GM12878 (cell line): Measurements from ENCODE around the gene RNF25. TPM values are rescaled to one million over a fixed set of nuclear protein-coding genes. Genes with fewer than 3 reads are reported as not detected.

Experiments
- CHD2 ChIP-seq: IDR thresholded peaks from 2 replicates; pipeline ENCODE4 v1.6.1; 2011; ENCODE audit warnings: low read depth, low read length, improper control_type of control experiment, borderline replicate concordance
- CREM ChIP-seq: IDR thresholded peaks from 2 replicates; pipeline ENCODE4 v1.6.1; 2014; ENCODE audit warnings: antibody characterized with exemption, low read depth
- CTCF ChIP-seq, 3 experiments: IDR thresholded peaks in 2 of 3; conservative IDR thresholded peaks in 1 of 3; 2 replicates each; pipeline ENCODE4 v1.5.1; 2011; ENCODE audit warnings: low read depth in 3 of 3, low read length in 3 of 3, mild to moderate bottlenecking in 3 of 3, control low read depth in 2 of 3, moderate library complexity in 2 of 3, inconsistent platforms in 1 of 3, mixed read lengths in 1 of 3; ENCODE audit not compliant: control insufficient read depth in 2 of 3, insufficient read depth in 1 of 3; ENCODE audit errors: extremely low read depth in 1 of 3
- ELK1 ChIP-seq: IDR thresholded peaks from 2 replicates; pipeline ENCODE4 v1.6.1; 2012; ENCODE audit warnings: low read depth, low read length, improper control_type of control experiment
- JUND ChIP-seq: IDR thresholded peaks from 2 replicates; pipeline ENCODE4 v1.6.1; 2012; ENCODE audit warnings: low read depth, mild to moderate bottlenecking, low read length, improper control_type of control experiment, moderate library complexity
- MLLT1 ChIP-seq: fragments of 450-650 bp; IDR thresholded peaks from 2 replicates; pipeline ENCODE4 v1.6.1; 2016; ENCODE audit warnings: mild to moderate bottlenecking
- NR2F1 ChIP-seq: fragments of 450-650 bp; conservative IDR thresholded peaks from 2 replicates; pipeline ENCODE4 v1.6.1; 2017; ENCODE audit warnings: mild to moderate bottlenecking
- POU2F2 ChIP-seq: IDR thresholded peaks from 3 replicates; pipeline ENCODE4 v1.6.1; 2011; ENCODE audit warnings: low read depth, mild to moderate bottlenecking, low read length, borderline replicate concordance
- RBBP5 ChIP-seq: fragments of 200-600 bp; sonication (generic); conservative IDR thresholded peaks from 2 replicates; pipeline ENCODE4 v1.6.1; 2016
- RELB ChIP-seq: fragments of 450-650 bp; IDR thresholded peaks from 2 replicates; pipeline ENCODE4 v1.6.1; 2017; ENCODE audit warnings: low read depth, mild to moderate bottlenecking, moderate library complexity
- REST ChIP-seq: IDR thresholded peaks from 2 replicates; pipeline ENCODE4 v1.6.1; 2012; ENCODE audit warnings: mild to moderate bottlenecking, low read depth, low read length
- RFX5 ChIP-seq: IDR thresholded peaks from 2 replicates; pipeline ENCODE4 v1.6.1; 2011; ENCODE audit warnings: low read depth, low read length, improper control_type of control experiment
- SPI1 ChIP-seq: IDR thresholded peaks from 2 replicates; pipeline ENCODE4 v1.6.1; 2011; ENCODE audit warnings: low read depth, mild to moderate bottlenecking, low read length, moderate library complexity, borderline replicate concordance; ENCODE audit not compliant: insufficient read depth
- SREBF1 ChIP-seq: IDR thresholded peaks from 2 replicates; pipeline ENCODE4 v1.6.1; 2012; ENCODE audit warnings: mild to moderate bottlenecking, low read length
- SREBF2 ChIP-seq: IDR thresholded peaks from 2 replicates; pipeline ENCODE4 v1.6.1; 2012; ENCODE audit warnings: mild to moderate bottlenecking, low read length
- SUZ12 ChIP-seq: fragments of 200-600 bp; sonication (generic); IDR thresholded peaks from one replicate; pipeline ENCODE4 v1.6.1; 2018; ENCODE audit warnings: antibody characterized with exemption, mild to moderate bottlenecking; ENCODE audit not compliant: unreplicated experiment
- TBL1XR1 ChIP-seq: IDR thresholded peaks from 2 replicates; pipeline ENCODE4 v1.6.1; 2012; ENCODE audit warnings: low read depth, low read length, improper control_type of control experiment
- polyA plus RNA-seq, 11 experiments: library from polyadenylated mRNA; depleted of rRNA in 4 of 11; unstranded in 6 of 11; stranded (reverse) in 5 of 11; fragments of >200 nt; fragmentation: Nextera tagmentation in 4 of 11; fragmentation: Illumina TruSeq in 1 of 11; extraction: Ambion mirVana in 4 of 11; extraction: Trizol in 1 of 11; gene quantifications; 1 replicate in 1 of 11; 2 replicates in 10 of 11; pipeline versions ENCODE4 v1.2.1 to v1.2.3, GENCODE V29; 2011 to 2016; ENCODE audit warnings: inconsistent platforms in 2 of 11, missing spikeins in 2 of 11, low read depth in 1 of 11
- total RNA-seq, 4 experiments: library from RNA; depleted of rRNA in 3 of 4; stranded (reverse); fragments of >200 nt in 3 of 4; fragmentation: Illumina TruSeq in 1 of 4; extraction: Trizol in 1 of 4; gene quantifications; 2 replicates each; pipeline versions ENCODE4 v1.2.1 to v1.2.3, GENCODE V29; 2013 to 2021
- TF ChIP-seq, protein P1 (sequence below): IDR thresholded peaks from 2 replicates; pipeline ENCODE4 v1.6.1; 2012; ENCODE audit warnings: low read depth, low read length, improper control_type of control experiment

RNF25 gene
- total and polyA plus RNA-seq, 10 of the 15 experiments (the other 5 are each of a cell fraction or from before 2014, with no cell fraction given): 1.3 to 70.4 (median 28.4) TPM

DNA sequence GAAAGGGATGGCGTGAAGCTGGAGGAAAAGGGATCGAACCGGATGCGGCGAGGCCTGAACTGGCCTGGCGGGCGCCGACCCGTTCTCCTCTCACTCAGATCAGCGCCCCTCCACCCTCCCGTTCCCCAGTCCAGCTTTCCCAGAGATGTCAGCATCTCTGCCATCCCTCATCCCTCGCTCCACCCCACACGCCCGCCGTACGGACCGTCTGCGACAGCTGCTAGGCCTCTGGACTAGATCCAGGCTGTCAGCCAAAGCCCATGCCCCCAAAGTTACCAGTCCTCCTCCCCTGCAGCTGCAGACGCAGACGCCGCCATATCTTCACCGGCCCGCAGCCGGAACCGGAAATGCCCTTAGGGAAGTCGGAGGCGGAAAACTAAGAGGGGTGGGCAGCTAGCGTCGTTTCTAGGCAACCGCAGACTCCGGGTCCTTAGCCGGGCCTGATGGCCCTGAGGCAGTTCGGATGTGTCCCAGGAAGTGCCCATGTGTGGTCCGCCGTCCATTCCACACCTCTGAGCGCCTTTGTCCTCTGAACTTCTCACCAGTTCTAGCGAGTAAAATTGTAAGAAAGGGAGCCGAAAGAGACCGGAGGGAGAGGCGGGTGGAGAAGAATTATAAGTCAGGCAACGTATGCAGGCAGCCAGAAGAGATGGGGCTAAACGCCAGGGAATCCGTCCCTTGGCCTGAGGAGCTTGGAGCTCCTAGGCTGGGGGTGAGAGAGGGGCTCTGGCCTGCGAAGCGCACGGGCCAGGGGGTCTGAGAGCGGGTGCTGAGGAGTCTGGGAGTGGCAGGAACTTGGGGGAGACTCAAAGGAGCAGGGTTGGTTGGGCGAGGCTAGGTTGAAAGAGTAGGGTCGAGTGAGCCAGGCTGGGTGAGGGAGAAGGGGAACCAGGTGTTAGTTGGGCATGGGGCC, at the start of gene RNF25, which contains the start of gene STK36 (continued):
- TF ChIP-seq CTCF (IDR thresholded peaks at IDR 0.05 in 2 of 3, conservative IDR thresholded peaks at IDR 0.05 in 1 of 3; ENCODE audit: control insufficient read depth in 2 of 3, extremely low read depth in 1 of 3, insufficient read depth in 1 of 3, low read depth in 3 of 3, low read length in 3 of 3): no peak
- TF ChIP-seq JUND: no peak
- peak; percentile 92 for TF ChIP-seq RELB
- no peak for TF ChIP-seq RFX5
- 0 out of 2 replicates have a peak, but pooled peaks have one; percentile 45 for TF ChIP-seq CHD2
- TF ChIP-seq REST: no peak
- no peak for TF ChIP-seq NR2F1
- peak; percentile 29; the same call in 1 of the 2 replicates for TF ChIP-seq SPI1
- no peak for TF ChIP-seq TBL1XR1
- TF ChIP-seq ELK1: peak; percentile 93
- TF ChIP-seq SREBF1: no peak
- 0 out of 3 replicates have a peak, but pooled peaks have one; percentile 31 for TF ChIP-seq POU2F2
- TF ChIP-seq MLLT1: peak; percentile 64
- TF ChIP-seq SREBF2: 0 out of 2 replicates have a peak, but pooled peaks have one; percentile 34
- TF ChIP-seq RBBP5: no peak
- TF ChIP-seq, protein P1, sequence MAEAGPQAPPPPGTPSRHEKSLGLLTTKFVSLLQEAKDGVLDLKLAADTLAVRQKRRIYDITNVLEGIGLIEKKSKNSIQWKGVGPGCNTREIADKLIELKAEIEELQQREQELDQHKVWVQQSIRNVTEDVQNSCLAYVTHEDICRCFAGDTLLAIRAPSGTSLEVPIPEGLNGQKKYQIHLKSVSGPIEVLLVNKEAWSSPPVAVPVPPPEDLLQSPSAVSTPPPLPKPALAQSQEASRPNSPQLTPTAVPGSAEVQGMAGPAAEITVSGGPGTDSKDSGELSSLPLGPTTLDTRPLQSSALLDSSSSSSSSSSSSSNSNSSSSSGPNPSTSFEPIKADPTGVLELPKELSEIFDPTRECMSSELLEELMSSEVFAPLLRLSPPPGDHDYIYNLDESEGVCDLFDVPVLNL: no peak
- no peak for TF ChIP-seq SUZ12
- no peak for TF ChIP-seq CREM
